ENCODE results near the gene PPM1B.

PPM1B gene

GRCh38 chr2:44230378-44230777, 61.7 kb downstream of the PPM1B start:
- no peak for TF ChIP-seq CTCF (IDR thresholded peaks at IDR 0.05)

- TF ChIP-seq CTCF (IDR thresholded peaks at IDR 0.05) = no peak
These were observed 64.9 kb downstream of the PPM1B start for GRCh38 chr2:44233450-44234128.

GRCh38 chr2:44237221-44237620, 68.5 kb downstream of the PPM1B start:
- TF ChIP-seq CTCF (IDR thresholded peaks at IDR 0.05) = no peak

GRCh38 chr2:44242904-44243303, 74.2 kb downstream of the PPM1B start:
- no peak for TF ChIP-seq CTCF (IDR thresholded peaks at IDR 0.05)

- TF ChIP-seq CTCF (IDR thresholded peaks at IDR 0.05) = no peak
These were observed 75.6 kb downstream of the PPM1B start for GRCh38 chr2:44244135-44244871.

- TF ChIP-seq CTCF (IDR thresholded peaks at IDR 0.05) = no peak
These were observed 76.6 kb downstream of the PPM1B start for GRCh38 chr2:44245083-44245861.

GRCh38 chr2:44246436-44246835, 77.8 kb downstream of the PPM1B start:
- TF ChIP-seq CTCF (IDR thresholded peaks at IDR 0.05) = no peak

Data from LNCAP (cell line).